H9 (cell line): Measurements from ENCODE around the gene NAA50. TPM values are rescaled to one million over a fixed set of nuclear protein-coding genes. Genes with fewer than 3 reads are reported as not detected.

Source experiments
- DNase-seq: peaks from one replicate; pipeline ENCODE4 v3.0.0-alpha.2; 2017
- H2AFZ ChIP-seq: one replicate; pipeline ENCODE4 v1.6.1; 2013; ENCODE audit warnings: mild to moderate bottlenecking, low read length, control low read depth, moderate library complexity
- H2AK5ac ChIP-seq: 2 replicates; pipeline ENCODE4 v1.6.1; 2013; ENCODE audit warnings: low read length, control low read depth, mixed read lengths; ENCODE audit not compliant: insufficient read length
- H2BK120ac ChIP-seq: one replicate; pipeline ENCODE4 v1.6.1; 2013; ENCODE audit warnings: low read depth, mild to moderate bottlenecking, low read length, control low read depth, inconsistent platforms; ENCODE audit not compliant: poor library complexity, severe bottlenecking
- H2BK12ac ChIP-seq: 2 replicates; pipeline ENCODE4 v1.6.1; 2013; ENCODE audit warnings: low read length, control low read depth, mixed read lengths, low read depth; ENCODE audit not compliant: insufficient read length
- H2BK15ac ChIP-seq: 2 replicates; pipeline ENCODE4 v1.6.1; 2013; ENCODE audit warnings: low read depth, low read length, control low read depth
- H2BK20ac ChIP-seq: one replicate; pipeline ENCODE4 v1.6.1; 2013; ENCODE audit warnings: low read depth, mild to moderate bottlenecking, low read length, control low read depth, inconsistent platforms; ENCODE audit not compliant: poor library complexity, severe bottlenecking
- H2BK5ac ChIP-seq: 2 replicates; pipeline ENCODE4 v1.6.1; 2013; ENCODE audit warnings: low read length, control low read depth, mixed read lengths; ENCODE audit not compliant: insufficient read length
- H3K14ac ChIP-seq: 2 replicates; pipeline ENCODE4 v1.6.1; 2013; ENCODE audit warnings: low read length, control low read depth; ENCODE audit not compliant: insufficient read depth
- H3K18ac ChIP-seq: 2 replicates; pipeline ENCODE4 v1.6.1; 2013; ENCODE audit warnings: low read depth, mild to moderate bottlenecking, mixed read lengths, low read length, control low read depth; ENCODE audit not compliant: insufficient read length
- H3K23ac ChIP-seq: 2 replicates; pipeline ENCODE4 v1.6.1; 2013; ENCODE audit warnings: low read length, control low read depth, mixed read lengths, low read depth; ENCODE audit not compliant: insufficient read length
- H3K23me2 ChIP-seq: 2 replicates; pipeline ENCODE4 v1.6.1; 2013; ENCODE audit warnings: low read depth, mild to moderate bottlenecking, mixed read lengths, low read length, control low read depth; ENCODE audit not compliant: insufficient read length, poor library complexity, severe bottlenecking
- H3K27ac ChIP-seq: 2 replicates; pipeline ENCODE4 v1.5.1; 2013; ENCODE audit warnings: low read length, control low read depth, mixed read lengths, low read depth; ENCODE audit not compliant: insufficient read length
- H3K27me3 ChIP-seq: 2 replicates; pipeline ENCODE4 v1.6.1; 2013; ENCODE audit warnings: low read length, control low read depth, inconsistent platforms; ENCODE audit not compliant: insufficient read depth
- H3K4ac ChIP-seq: 2 replicates; pipeline ENCODE4 v1.6.1; 2013; ENCODE audit warnings: low read depth, mild to moderate bottlenecking, control low read depth, inconsistent platforms, low read length, moderate library complexity
- H3K4me1 ChIP-seq: 2 replicates; pipeline ENCODE4 v1.6.1; 2013; ENCODE audit warnings: low read length, control low read depth, inconsistent platforms; ENCODE audit not compliant: insufficient read depth
- H3K4me2 ChIP-seq: 2 replicates; pipeline ENCODE4 v1.6.1; 2013; ENCODE audit warnings: low read length, control low read depth, mixed read lengths; ENCODE audit not compliant: insufficient read length, insufficient read depth
- H3K56ac ChIP-seq: 2 replicates; pipeline ENCODE4 v1.6.1; 2013; ENCODE audit warnings: low read depth, mild to moderate bottlenecking, mixed read lengths, low read length, control low read depth; ENCODE audit not compliant: insufficient read length
- H3K79me1 ChIP-seq: 2 replicates; pipeline ENCODE4 v1.6.1; 2013; ENCODE audit warnings: low read depth, mild to moderate bottlenecking, moderate library complexity, low read length, control low read depth, inconsistent platforms; ENCODE audit not compliant: insufficient read depth, poor library complexity, severe bottlenecking
- H3K79me2 ChIP-seq: 2 replicates; pipeline ENCODE4 v1.6.1; 2013; ENCODE audit warnings: low read length, control low read depth, inconsistent platforms; ENCODE audit not compliant: insufficient read depth
- H3K9ac ChIP-seq: 2 replicates; pipeline ENCODE4 v1.6.1; 2013; ENCODE audit warnings: low read length, control low read depth, mixed read lengths; ENCODE audit not compliant: insufficient read length; ENCODE audit errors: extremely low read depth
- H3K9me3 ChIP-seq: one replicate; pipeline ENCODE4 v1.6.1; 2013; ENCODE audit warnings: low read depth, low read length, inconsistent platforms; ENCODE audit not compliant: control insufficient read depth
- H3T11ph ChIP-seq: one replicate; pipeline ENCODE4 v1.6.1; 2013; ENCODE audit warnings: mild to moderate bottlenecking, low read length, control low read depth, inconsistent platforms
- H4K20me1 ChIP-seq: one replicate; pipeline ENCODE4 v1.6.1; 2013; ENCODE audit not compliant: control insufficient read depth, insufficient read length, insufficient read depth
- H4K5ac ChIP-seq: 2 replicates; pipeline ENCODE4 v1.6.1; 2013; ENCODE audit warnings: low read depth, mild to moderate bottlenecking, mixed read lengths, low read length, control low read depth; ENCODE audit not compliant: insufficient read length
- H4K8ac ChIP-seq: replicated peaks from 2 replicates; pipeline ENCODE4 v1.6.1; 2013; ENCODE audit warnings: low read length, control low read depth, mixed read lengths, low read depth; ENCODE audit not compliant: insufficient read length
- H4K91ac ChIP-seq: 2 replicates; pipeline ENCODE4 v1.6.1; 2013; ENCODE audit warnings: low read depth, mild to moderate bottlenecking, moderate library complexity, mixed read lengths, low read length, control low read depth; ENCODE audit not compliant: insufficient read length
- H3K27ac Mint-ChIP-seq, 3 experiments: 2 replicates in 2 of 3; 3 replicates in 1 of 3; pipeline ENCODE4 v1.8.0; 2020 to 2021; ENCODE audit warnings: mixed read lengths in 3 of 3, mild to moderate bottlenecking in 1 of 3, moderate library complexity in 1 of 3
- H3K27me3 Mint-ChIP-seq: 2 replicates; pipeline ENCODE4 v1.8.0; 2021; ENCODE audit warnings: low read depth, mild to moderate bottlenecking, moderate library complexity, mixed read lengths
- H3K36me3 Mint-ChIP-seq, 3 experiments: 2 replicates in 2 of 3; 3 replicates in 1 of 3; pipeline ENCODE4 v1.8.0; 2020 to 2021; ENCODE audit warnings: low read depth in 3 of 3, mixed read lengths in 3 of 3; ENCODE audit not compliant: insufficient read depth in 1 of 3
- H3K4me1 Mint-ChIP-seq, 2 experiments: 2 replicates each; pipeline ENCODE4 v1.8.0; 2020; ENCODE audit warnings: mixed read lengths in 2 of 2
- H3K4me3 Mint-ChIP-seq, 2 experiments: 2 replicates in 1 of 2; 3 replicates in 1 of 2; pipeline ENCODE4 v1.8.0; 2020 to 2021; ENCODE audit warnings: mild to moderate bottlenecking in 2 of 2, mixed read lengths in 2 of 2, moderate library complexity in 1 of 2
- H3K9me3 Mint-ChIP-seq, 2 experiments: 2 replicates in 1 of 2; 3 replicates in 1 of 2; pipeline ENCODE4 v1.8.0; 2020; ENCODE audit warnings: mild to moderate bottlenecking in 2 of 2, mixed read lengths in 2 of 2, moderate library complexity in 1 of 2
- CTCF ChIP-seq: fragments of 200-600 bp; sonication (generic); conservative IDR thresholded peaks from 3 replicates; pipeline ENCODE4 v1.8.0; 2021; ENCODE audit warnings: antibody characterized with exemption, mild to moderate bottlenecking
- WGBS: extraction: QIAGEN DNeasy Blood & Tissue Kit; methylation state at CpG from one replicate; pipeline ENCODE4 v1.1.7; 2013; ENCODE audit warnings: missing lambda C conversion rate, low lambda C conversion rate, mixed read lengths; ENCODE audit not compliant: insufficient read length; ENCODE audit errors: extremely low coverage; 5-methylcytosine and 5-hydroxymethylcytosine counted together
- total RNA-seq: library from RNA; stranded (reverse); gene quantifications from 2 replicates; pipeline ENCODE4 v1.2.1, GENCODE V29; 2021

NAA50 gene
- total RNA-seq, 1 experiment from 2014 or later = 216 TPM

GRCh38 chr3:113676261-113676660, 69.8 kb downstream of the NAA50 start:
- no peak overlapping the region for H3K4me2 ChIP-seq
- no peak overlapping the region for H4K91ac ChIP-seq
- H2BK20ac ChIP-seq = no peak overlapping the region
- TF ChIP-seq CTCF = no peak
- H4K8ac ChIP-seq = no peak overlapping the region
- no peak for DNase-seq
- no peaks in the 10 kb centered on the region for H3K23me2 ChIP-seq
- H3K27ac ChIP-seq = no peak overlapping the region
- H3K4me1 ChIP-seq = peaks cover 4% of the 10 kb centered on the region; the same call in 1 of the 2 replicates
- Mint-ChIP-seq H3K4me1 (peaks cover 12 to 15% of the 10 kb centered on the region in 2 experiments), H3K27me3 (no peaks in the 10 kb centered on the region), H3K4me3 (no peak overlapping the region), H3K9me3 (peaks cover 2 to 9% of the 10 kb centered on the region in 2 experiments; a peak in 3 of 5 replicates), H3K36me3 (peaks cover 11 to 35% (median 23%) of the 10 kb centered on the region in 3 experiments; a peak in 6 of 7 replicates), H3K27ac (no peak overlapping the region)
- H3K27me3 ChIP-seq = no peaks in the 10 kb centered on the region
- no peak overlapping the region for H3K9ac ChIP-seq
- H3K18ac ChIP-seq = no peak overlapping the region
- H2BK120ac ChIP-seq = no peak overlapping the region
- no peak overlapping the region for H2AFZ ChIP-seq
- H3K14ac ChIP-seq = no peak overlapping the region
- H2AK5ac ChIP-seq = no peak overlapping the region
- no peak overlapping the region for H2BK12ac ChIP-seq
- no peaks in the 10 kb centered on the region for H4K20me1 ChIP-seq
- no peak overlapping the region for H3K56ac ChIP-seq
- H2BK5ac ChIP-seq = no peak overlapping the region
- no CpG with 5 or more reads among the region's 3 CpGs for WGBS
- H3K4ac ChIP-seq = no peak overlapping the region
- H3T11ph ChIP-seq = no peak overlapping the region
- H2BK15ac ChIP-seq = no peak overlapping the region
- H3K79me2 ChIP-seq = no peaks in the 10 kb centered on the region
- H4K5ac ChIP-seq = no peak overlapping the region
- no peaks in the 10 kb centered on the region for H3K9me3 ChIP-seq
- H3K79me1 ChIP-seq = no peaks in the 10 kb centered on the region
- H3K23ac ChIP-seq = no peak overlapping the region
